ENCODE data around the gene IFI30.

IFI30 gene

GRCh38 chr19:18140473-18140872 lies 33.1 kb upstream of the IFI30 start:
- no peaks in the 10 kb centered on the region for H3K27me3 ChIP-seq
- TF ChIP-seq CTCF (IDR thresholded peaks at IDR 0.05) = no peak
- H3K4me3 ChIP-seq = no peak overlapping the region
- no peak overlapping the region for H3K27ac ChIP-seq
- no peaks in the 10 kb centered on the region for H3K9me3 ChIP-seq
- H3K4me1 ChIP-seq = no peaks in the 10 kb centered on the region
- no peak for DNase-seq
- intact Hi-C loops (cut with DNase I; ENCODE audit: low total_unique reads) = no loop called here
- peaks cover 60 to 89% (median 77%) of the 10 kb centered on the region in 3 donors for H3K36me3 ChIP-seq

GRCh38 chr19:18141031-18141430 lies 32.6 kb upstream of the IFI30 start:
- Histone ChIP-seq H3K27ac (no peak overlapping the region), H3K9me3 (no peaks in the 10 kb centered on the region), H3K4me3 (no peak overlapping the region), H3K27me3 (no peaks in the 10 kb centered on the region), H3K4me1 (no peaks in the 10 kb centered on the region), H3K36me3 (peaks cover 63 to 89% (median 78%) of the 10 kb centered on the region in 3 donors)
- intact Hi-C loops (cut with DNase I; ENCODE audit: low total_unique reads) = no loop called here
- TF ChIP-seq CTCF (IDR thresholded peaks at IDR 0.05) = no peak
- no peak for DNase-seq

- DNase-seq = no peak
- TF ChIP-seq CTCF (IDR thresholded peaks at IDR 0.05) = no peak
These were observed 29.7 kb upstream of the IFI30 start for GRCh38 chr19:18143902-18144301.

GRCh38 chr19:18144361-18144760 lies 29.3 kb upstream of the IFI30 start:
- no peak for TF ChIP-seq CTCF (IDR thresholded peaks at IDR 0.05)

More at GRCh38 chr19:18143902-18144301, 29.7 kb upstream of the IFI30 start:
- H3K9me3 ChIP-seq = no peaks in the 10 kb centered on the region
- intact Hi-C loops (cut with DNase I; ENCODE audit: low total_unique reads) = no loop called here
- H3K4me3 ChIP-seq = no peak overlapping the region
- H3K27me3 ChIP-seq = no peaks in the 10 kb centered on the region
- peaks cover 59 to 92% (median 82%) of the 10 kb centered on the region in 3 donors for H3K36me3 ChIP-seq
- H3K4me1 ChIP-seq = no peaks in the 10 kb centered on the region
- no peak overlapping the region for H3K27ac ChIP-seq

DNA sequence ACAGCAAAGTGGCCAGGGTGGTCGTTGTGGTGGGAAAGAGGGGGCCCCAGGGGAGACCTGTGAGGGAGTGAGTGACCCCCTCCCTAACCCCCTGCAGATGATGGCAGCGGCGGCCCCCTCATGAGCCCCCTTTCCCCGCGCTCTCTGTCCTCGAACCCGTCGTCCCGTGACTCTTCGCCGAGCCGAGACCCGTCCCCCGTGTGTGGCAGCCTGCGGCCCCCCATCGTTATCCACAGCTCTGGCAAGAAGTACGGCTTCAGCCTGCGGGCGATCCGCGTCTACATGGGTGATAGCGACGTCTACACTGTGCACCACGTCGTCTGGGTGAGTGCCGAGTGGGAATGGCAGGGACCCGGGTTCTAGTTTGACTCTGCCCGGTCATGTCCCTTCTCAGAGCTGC lies 28.7 kb upstream of the IFI30 start:
- Histone ChIP-seq H3K36me3 (peaks cover 55 to 94% (median 76%) of the 10 kb centered on the region in 3 donors), H3K4me1 (no peaks in the 10 kb centered on the region), H3K27ac (no peak overlapping the region), H3K4me3 (no peak overlapping the region), H3K27me3 (no peaks in the 10 kb centered on the region), H3K9me3 (no peaks in the 10 kb centered on the region)
- DNase-seq = no peak
- no peak for TF ChIP-seq CTCF (IDR thresholded peaks at IDR 0.05)
- intact Hi-C loops (cut with DNase I; ENCODE audit: low total_unique reads) = no loop called here

More at GRCh38 chr19:18144361-18144760, 29.3 kb upstream of the IFI30 start:
- Histone ChIP-seq H3K4me3 (no peak overlapping the region), H3K27me3 (no peaks in the 10 kb centered on the region), H3K27ac (no peak overlapping the region), H3K4me1 (no peaks in the 10 kb centered on the region), H3K9me3 (no peaks in the 10 kb centered on the region), H3K36me3 (peaks cover 55 to 92% (median 77%) of the 10 kb centered on the region in 3 donors)
- intact Hi-C loops (cut with DNase I; ENCODE audit: low total_unique reads) = no loop called here
- no peak for DNase-seq
